Suprapubic skin (tissue), 4 donors: ENCODE results near the gene OR5M3. TPM values are rescaled to one million over a fixed set of nuclear protein-coding genes. Genes with fewer than 3 reads are reported as not detected.

Experiments used
- DNase-seq, 2 donors: peaks; one replicate each; pipeline ENCODE4 v3.0.0-alpha.2; 2019; ENCODE audit warnings: low spot score in 2 of 2
- H3K27ac ChIP-seq: fragments of 200-600 bp; sonication (generic); one replicate; pipeline ENCODE4 v1.5.1; 2019
- H3K27me3 ChIP-seq: fragments of 200-600 bp; sonication (generic); one replicate; pipeline ENCODE4 v1.5.1; 2019
- H3K36me3 ChIP-seq: fragments of 200-600 bp; sonication (generic); one replicate; pipeline ENCODE4 v1.5.1; 2019
- H3K4me1 ChIP-seq: fragments of 200-600 bp; sonication (generic); one replicate; pipeline ENCODE4 v1.5.1; 2019
- H3K4me3 ChIP-seq: fragments of 200-600 bp; sonication (generic); one replicate; pipeline ENCODE4 v1.5.1; 2019; ENCODE audit warnings: mild to moderate bottlenecking
- H3K9me3 ChIP-seq: fragments of 200-600 bp; sonication (generic); one replicate; pipeline ENCODE4 v1.5.1; 2019
- CTCF ChIP-seq, 2 donors: fragments of 200-600 bp in 1 of 2; fragments of 450-650 bp in 1 of 2; sonication (generic) in 1 of 2; IDR thresholded peaks; one replicate each; pipeline ENCODE4 v1.5.1; 2016 to 2019; ENCODE audit warnings: antibody characterized with exemption in 2 of 2, mild to moderate bottlenecking in 1 of 2, moderate library complexity in 1 of 2
- EP300 ChIP-seq: sonication (generic); formaldehyde crosslinking; IDR thresholded peaks from one replicate; pipeline ENCODE4 v1.6.1; 2017; ENCODE audit warnings: antibody characterized with exemption
- POLR2A ChIP-seq, 2 donors: fragments of 450-650 bp; IDR thresholded peaks; one replicate each; pipeline ENCODE4 v1.6.1; 2017; ENCODE audit warnings: antibody characterized with exemption in 2 of 2, mild to moderate bottlenecking in 2 of 2, moderate library complexity in 2 of 2
- POLR2AphosphoS5 ChIP-seq, 3 donors: sonication (generic); formaldehyde crosslinking; IDR thresholded peaks; one replicate each; pipeline ENCODE4 v1.6.1; 2017; ENCODE audit warnings: antibody characterized with exemption in 3 of 3
- WGBS: methylation state at CpG from one replicate; pipeline ENCODE4 v1.1.5; 2018; 5-methylcytosine and 5-hydroxymethylcytosine counted together
- total RNA-seq, 4 donors: library from RNA; depleted of rRNA; stranded (reverse); fragments of >200 nt; gene quantifications; one replicate each; pipeline ENCODE4 v1.1.0, GENCODE V29; 2016

Gene OR5M3
- total RNA-seq, 4 donors from 2014 or later = not detected

DNA sequence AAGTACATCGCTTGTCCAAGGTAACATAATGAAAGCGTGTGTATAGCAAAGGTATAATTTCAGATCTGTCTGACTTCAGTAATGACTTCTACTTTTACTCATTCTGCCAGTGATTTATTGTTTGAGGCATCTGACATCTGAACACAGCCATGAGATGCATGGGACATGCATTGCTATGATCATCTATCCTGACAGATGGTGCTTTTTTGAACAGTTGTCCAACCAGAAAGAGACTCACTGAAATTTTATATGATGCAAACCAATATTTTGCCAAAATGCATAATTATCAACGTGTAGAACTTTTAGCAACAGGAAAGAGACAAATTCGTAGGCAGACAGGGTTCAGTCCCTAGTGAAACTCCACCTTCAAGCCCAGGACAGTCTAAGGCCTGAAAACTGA, 19.6 kb downstream of the OR5M3 start:
- no peaks in the 10 kb centered on the region for H3K4me1 ChIP-seq
- no peak for TF ChIP-seq EP300
- no peak for TF ChIP-seq POLR2A (IDR thresholded peaks at IDR 0.05)
- no peak for TF ChIP-seq POLR2AphosphoS5 (IDR thresholded peaks at IDR 0.05)
- no peak for TF ChIP-seq CTCF (IDR thresholded peaks at IDR 0.05)
- no peak overlapping the region for H3K27ac ChIP-seq
- no peak overlapping the region for H3K4me3 ChIP-seq
- no peaks in the 10 kb centered on the region for H3K27me3 ChIP-seq
- no peaks in the 10 kb centered on the region for H3K9me3 ChIP-seq
- DNase-seq = no peak
- WGBS = 77% methylated on average over 4 of the region's 4 CpGs
- no peaks in the 10 kb centered on the region for H3K36me3 ChIP-seq

Other genes starting within 250 kb of the OR5M3 start
- gene OR5T2, start 239.1 kb downstream of the OR5M3 start, total RNA-seq = not detected
- not detected for gene OR5T3, start 221.1 kb downstream of the OR5M3 start, total RNA-seq
- not detected for gene OR5T1, start 199.2 kb downstream of the OR5M3 start, total RNA-seq
- gene OR8H1, start 181.1 kb downstream of the OR5M3 start, total RNA-seq = not detected
- not detected for gene OR8K3, start 158.2 kb downstream of the OR5M3 start, total RNA-seq
- not detected for gene OR8K1, start 127.3 kb downstream of the OR5M3 start, total RNA-seq
- gene OR8J1, start 119.1 kb downstream of the OR5M3 start, total RNA-seq = not detected
- not detected for gene OR8U1, start 97.7 kb downstream of the OR5M3 start, total RNA-seq
- gene OR5AL1, start 60.7 kb downstream of the OR5M3 start, total RNA-seq = not detected
- gene OR5M8, start 18.0 kb upstream of the OR5M3 start, total RNA-seq = not detected
- not detected for gene OR5M11, start 69.9 kb upstream of the OR5M3 start, total RNA-seq
- gene OR5M10, start 104.4 kb upstream of the OR5M3 start, total RNA-seq = not detected
- not detected for gene OR5M1, start 141.5 kb upstream of the OR5M3 start, total RNA-seq
- not detected for gene OR5AP2, start 169.1 kb upstream of the OR5M3 start, total RNA-seq
- not detected for gene OR5AR1, start 190.3 kb upstream of the OR5M3 start, total RNA-seq
- not detected for gene OR9G1, start 225.7 kb upstream of the OR5M3 start, total RNA-seq